DMS153 (cell line): ENCODE data around the gene DISC1.
A peak's percentile ranks its signal among the peaks of the same experiment; 100 is the strongest.
"Not testable (repeated sequence)": the region's sequence is repeated elsewhere in the genome, so short reads cannot be mapped to it uniquely, and the experiment has no call there.

Experiments used
- DNase-seq: peaks from one replicate; lab custom pipeline; 2025; lab: John Stamatoyannopoulos, UW

Gene DISC1

DNA sequence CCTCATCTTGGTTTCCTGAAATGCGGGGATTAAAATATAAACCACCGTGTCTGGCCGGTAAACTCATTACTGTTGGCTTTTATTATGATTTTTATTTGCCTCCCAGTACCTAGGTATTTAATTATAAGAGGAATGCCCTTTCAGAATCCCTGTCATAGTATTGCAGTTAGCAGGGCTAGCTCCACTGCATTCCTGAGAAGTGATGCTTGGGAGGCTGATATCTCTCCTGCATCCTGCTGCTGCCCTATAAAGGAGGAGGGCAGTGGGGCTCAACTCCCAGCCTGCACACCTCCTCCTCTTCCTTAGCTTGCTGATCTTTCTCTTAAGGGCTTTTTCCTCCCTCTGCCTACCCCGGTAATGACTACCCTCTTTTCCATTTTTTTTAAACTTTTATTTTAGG, 19.9 kb upstream of the DISC1 start:
- DNase-seq, result no peak

DNA sequence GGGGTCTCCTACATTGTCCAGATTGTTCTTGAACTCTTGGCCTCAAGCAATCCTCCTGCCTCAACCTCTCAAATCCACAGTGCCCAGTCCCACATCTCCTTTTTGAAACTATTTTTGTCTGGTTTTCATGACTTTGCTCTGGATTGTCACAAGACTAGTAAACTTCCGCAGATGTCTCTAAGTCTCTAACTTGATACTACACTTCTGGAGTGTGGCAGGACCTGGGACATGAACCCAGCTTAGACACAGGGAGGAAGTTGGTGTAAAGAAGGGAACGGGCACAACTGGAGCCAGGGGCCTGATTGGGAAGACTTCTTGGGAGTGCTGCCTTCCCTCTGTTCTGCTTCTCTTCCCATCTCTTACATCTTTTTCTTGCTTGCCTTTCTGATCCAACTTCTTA, 16.2 kb upstream of the DISC1 start:
- no peak for DNase-seq

DNA sequence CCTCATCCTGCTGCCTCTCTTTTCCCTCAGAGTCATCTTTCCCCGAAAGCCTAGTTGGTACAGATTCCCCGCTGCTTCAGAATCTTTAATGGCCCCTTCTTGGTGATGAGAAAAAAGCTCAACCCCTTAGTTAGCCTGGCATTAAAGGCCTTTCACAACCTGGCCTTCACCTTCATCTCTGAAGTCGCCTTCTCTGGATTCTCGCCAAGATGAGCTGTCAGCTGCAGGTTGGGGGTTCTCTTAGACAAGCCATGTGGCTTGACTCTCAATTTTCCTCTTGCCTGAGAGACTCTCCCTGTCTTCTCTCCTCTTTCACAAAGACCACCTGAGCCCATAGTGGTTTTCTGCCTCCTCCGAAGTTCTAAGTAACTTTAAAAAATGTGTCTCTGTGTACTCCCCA, 15.5 kb upstream of the DISC1 start:
- DNase-seq, result no peak

DNA sequence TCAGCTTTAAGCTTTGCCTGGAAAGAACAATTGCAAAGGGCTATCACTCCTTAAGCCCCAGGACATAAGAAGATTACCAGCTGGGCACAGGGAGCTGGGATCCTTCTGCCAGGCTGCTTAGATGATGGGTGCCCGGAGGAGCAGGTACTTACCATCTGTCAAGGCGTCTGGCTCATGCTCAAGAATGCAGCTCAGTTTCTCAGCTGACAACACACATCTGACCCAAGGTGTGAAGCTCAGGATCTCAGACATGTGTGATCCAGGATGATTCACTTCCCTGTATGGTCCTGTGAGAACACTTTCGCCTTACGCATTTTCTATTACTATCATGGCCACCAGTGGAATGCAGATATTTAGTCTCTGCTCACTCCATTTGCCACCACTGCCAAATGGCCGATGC, 14.7 kb upstream of the DISC1 start:
- DNase-seq, result no peak

DNA sequence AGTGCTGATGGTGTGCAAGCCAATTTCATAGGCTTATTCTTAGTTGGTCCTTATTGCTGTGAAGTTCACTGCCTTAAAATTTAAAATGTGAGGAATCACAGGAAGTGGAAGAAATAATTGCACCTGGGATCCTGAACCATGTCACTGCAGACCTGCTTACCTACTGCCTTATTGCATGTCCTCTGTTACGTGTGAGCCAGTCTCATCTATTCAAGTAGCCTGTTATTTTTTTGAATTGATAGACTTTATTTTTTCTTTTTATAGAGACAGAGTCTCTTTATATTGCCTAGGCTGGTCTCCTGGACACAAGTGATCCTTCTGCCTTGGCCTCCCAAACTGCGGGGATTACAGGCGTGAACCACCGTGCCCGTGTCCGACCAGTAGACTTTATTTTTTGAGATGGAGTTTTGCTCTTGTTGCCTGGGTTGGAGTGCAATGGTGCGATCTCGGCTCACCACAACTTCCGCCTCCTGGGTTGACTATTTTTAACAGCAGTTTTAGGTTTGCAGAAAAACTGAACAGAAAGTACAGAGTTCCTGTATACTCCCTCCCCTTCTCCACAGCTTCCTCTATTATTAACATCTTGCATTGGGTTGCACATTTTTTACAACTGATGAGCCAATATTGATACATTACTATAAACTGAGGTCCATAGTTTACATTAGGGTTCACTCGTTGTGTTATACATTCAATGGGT, 14.0 kb upstream of the DISC1 start:
- no peak for DNase-seq

DNA sequence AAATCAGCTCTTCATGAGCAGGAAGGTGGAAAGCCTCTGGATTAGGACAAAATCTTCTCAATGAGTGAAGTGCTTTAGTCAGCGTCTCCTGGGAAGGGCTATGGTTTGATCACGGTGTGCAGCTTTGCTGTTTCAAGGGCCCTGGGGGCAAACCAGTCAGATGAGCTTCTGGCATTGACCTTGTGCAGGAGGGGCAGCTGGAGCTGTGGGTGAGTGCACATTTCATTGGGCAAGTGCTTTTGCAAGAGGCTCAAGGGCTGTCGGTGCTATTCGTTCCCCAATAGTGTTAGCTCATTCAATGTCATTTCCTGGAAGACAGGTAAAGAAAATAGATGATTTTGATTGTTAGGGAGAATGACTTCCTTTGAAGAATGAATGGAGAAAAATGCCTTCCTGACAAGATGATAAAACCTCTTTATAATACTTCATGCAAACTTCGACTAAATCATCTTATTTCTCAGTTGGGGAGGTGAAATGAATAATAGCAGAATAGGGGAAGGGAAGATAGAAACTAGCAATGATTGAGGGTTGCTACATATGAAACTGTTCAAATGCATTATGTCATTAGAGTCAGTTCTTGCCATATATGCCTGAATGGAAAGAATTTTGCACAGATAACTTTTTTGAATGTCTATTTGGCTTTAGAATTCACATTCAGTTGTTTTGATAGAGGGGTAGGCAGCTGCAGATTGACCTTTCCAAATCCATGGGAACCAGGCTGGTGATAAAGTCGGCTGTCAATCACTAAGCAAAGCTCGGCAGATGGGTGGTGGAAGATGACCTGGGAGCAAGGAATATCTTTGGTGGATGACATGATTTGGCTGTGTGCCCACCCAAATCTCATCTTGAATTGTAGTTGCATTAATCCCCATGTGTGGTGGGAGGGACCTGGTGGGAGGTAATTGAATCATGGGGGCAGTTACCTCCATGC, 12.9 kb upstream of the DISC1 start:
- DNase-seq, result no peak

DNA sequence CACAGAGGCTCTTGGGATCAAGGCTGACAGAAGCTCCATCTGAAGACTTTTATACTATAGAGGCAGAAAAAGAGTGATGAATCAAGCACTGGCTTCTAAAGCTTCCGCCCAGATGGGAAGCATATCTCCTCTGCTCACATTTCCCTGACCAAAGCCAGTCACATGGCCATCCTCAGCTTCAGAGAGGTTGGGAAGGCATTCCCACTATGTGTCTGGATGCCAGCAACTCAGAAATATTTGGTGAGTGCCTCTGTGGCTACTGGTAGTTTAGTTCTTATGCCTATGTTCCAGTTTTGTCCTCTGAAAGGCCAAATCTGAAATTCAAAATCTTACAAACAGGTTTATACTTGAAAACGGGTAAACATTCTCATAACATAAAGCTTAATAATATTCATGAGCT, 9.9 kb upstream of the DISC1 start:
- no peak for DNase-seq

DNA sequence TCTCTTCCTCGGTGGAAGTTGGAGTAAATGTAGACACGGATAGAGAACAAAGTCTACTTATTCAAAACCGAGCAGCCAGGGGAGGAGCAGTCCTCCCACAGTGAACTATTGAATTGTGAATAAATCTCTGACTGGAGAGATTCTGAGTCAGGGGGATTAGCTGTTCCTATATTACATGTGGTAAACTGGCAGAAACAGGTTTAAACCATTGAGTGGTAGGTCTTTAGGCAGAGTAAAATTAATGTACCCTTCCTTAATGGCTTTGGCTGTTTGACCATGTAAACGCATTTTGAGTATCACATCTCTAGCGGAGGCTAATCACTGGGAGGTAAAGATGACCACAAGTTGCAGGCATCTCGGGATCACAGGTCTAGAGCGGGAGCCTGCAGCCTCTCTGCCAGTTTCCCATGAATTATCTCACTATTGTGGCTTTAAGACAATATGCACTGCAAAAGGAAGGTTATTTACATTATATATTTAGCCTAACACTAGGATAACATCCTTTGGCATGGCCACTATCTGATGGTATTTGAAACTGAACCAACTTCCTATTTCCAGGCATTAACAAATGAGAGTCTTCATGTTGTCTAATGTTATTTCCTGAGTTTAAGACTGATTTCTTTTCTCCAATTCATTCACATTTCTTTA, 7.9 kb upstream of the DISC1 start:
- no peak for DNase-seq

DNA sequence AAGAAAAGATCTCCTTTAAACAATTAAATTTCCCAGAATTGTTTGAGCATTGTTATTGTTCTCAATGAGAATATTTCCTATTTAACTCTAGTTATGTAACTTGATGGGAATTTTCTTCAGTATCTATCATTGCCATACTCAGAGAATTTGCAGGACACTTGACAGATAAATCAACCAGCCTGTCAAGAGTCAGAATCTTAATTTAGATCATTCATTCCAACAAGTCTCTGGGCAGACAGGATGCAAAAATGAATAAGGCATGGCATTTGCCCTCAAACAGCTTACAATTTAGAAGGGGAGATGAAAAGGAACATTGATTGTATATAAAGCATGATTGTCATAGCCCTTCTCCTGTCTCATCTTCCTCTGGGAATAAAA, 7.3 kb upstream of the DISC1 start:
- DNase-seq, result no peak

DNA sequence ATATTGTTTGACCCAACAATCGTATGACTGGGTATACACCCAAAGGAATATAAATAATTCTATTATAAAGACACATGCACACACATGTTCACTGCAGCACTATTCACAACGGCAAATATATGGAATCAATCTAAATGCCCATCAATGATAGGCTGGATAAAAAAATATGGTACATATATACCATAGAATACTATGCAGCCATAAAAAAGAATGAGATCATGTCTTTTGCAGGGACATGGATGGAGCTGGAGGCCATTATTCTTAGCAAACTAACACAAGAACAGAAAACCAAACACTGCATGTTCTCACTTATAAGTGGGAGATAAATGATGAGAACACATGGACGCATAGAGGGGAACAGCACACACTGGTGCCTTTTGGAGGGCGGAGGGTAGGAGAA, 1.5 kb upstream of the DISC1 start:
- not testable (repeated sequence) for DNase-seq

DNA sequence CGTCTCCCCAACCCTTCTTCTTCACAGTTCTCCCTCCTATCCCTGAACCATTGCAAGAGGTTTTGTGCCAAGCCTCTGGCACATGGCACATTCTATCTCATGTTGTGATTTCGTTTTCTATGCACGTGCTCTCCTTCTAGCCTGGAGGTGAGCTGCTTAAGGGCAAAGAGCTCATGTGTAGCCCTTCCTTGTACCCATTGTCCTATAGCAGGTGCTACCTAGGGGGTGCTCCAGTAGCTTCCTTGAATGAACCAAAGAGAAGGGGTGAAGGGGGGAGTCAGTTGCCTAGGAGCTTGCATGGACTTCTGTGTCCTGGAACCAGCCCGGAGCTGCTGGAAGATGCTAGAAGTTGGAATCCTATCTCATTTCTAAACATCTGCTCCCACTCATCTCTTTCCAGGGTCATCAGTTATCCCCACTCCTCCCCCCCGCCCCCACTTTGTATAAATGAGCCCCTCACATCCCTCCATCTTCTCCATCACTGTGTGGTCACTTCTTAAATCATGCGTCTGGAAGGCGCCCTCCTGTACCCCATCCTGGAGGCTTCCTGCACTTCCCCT, 535 bp upstream of the DISC1 start:
- no peak for DNase-seq

DNA sequence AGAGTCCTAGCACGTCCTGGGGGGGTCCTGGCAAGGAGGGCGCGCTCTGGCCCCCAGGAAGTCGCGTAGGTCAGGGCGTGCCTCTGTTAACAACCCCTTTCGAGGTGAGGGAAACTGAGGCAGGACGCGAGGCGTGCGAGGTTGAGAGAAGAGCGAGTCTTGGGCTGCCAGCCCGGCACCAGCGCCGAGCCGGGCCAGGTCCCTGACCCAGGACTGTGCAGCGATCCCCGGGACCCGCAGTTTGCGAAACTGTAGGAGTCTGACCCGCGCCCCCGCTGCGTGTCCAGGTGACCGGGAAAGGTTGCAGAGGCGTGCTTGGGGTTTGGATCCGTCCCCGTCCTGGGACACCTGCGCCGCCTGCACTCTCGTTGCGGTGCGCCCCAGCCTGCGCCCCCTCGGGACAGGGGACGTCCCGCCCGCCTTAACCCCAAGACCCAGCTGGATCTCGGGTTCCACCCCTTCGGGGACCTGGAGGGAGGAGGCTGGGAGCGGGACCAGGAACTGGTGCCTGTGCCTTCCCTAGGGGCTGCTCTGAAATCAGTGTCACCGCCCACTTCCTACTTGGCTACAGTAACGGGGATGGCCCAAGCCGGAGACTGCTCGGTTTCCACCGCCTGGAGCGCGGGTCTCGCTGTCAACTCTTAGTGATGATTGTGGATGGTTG, 493 bp downstream of the DISC1 start:
- peak; percentile 48 for DNase-seq

DNA sequence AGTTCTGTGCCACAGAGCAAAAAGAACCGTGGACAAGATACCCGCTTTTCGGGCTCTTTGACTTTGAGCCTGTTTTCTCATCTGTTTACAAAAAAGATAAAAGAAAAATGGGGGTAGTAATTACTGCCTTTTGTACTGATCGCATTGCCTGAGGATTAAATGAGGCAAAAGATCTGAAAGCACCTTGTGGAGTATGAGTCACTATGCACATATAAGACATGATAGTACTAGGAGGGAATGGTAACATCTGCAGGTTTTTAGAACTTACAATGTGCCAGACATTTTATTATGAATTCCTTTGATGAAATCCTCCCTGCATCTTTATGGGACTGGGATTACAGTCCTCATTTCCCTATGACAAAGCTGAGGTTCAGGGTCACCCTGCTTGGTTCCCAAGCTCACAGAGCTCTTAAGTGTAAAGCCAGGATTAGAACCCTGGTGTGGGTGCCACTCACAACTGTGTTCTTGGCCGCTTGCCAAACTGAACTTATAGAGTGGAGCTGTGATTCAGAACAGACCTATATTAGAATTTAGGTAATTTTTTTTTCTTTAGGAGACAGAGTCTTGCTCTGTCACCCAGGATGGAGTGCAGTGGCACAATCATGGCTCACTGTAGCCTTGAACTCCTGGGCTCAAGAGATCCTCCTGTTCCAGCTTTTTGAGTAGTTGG, 1.8 kb downstream of the DISC1 start:
- no peak for DNase-seq

DNA sequence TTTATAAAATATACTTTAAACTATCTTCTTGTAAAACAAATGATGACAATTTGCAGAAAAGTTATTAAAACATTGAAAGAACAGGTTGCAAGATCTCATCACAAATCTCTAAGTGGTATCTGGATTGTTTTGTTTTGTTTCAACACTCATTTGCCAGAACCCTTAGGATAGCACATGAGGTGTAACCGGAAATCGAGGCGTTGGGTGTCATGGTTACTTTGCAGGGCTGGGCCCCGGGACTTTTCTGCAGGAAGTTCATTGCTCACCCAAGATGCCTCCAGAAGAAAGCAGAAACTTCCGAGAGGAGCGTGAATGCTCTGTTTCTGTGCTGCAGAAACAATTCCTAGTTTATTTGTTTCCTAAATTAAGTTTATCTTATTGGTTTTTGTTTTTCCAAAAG, 2.5 kb downstream of the DISC1 start:
- DNase-seq, result no peak

DNA sequence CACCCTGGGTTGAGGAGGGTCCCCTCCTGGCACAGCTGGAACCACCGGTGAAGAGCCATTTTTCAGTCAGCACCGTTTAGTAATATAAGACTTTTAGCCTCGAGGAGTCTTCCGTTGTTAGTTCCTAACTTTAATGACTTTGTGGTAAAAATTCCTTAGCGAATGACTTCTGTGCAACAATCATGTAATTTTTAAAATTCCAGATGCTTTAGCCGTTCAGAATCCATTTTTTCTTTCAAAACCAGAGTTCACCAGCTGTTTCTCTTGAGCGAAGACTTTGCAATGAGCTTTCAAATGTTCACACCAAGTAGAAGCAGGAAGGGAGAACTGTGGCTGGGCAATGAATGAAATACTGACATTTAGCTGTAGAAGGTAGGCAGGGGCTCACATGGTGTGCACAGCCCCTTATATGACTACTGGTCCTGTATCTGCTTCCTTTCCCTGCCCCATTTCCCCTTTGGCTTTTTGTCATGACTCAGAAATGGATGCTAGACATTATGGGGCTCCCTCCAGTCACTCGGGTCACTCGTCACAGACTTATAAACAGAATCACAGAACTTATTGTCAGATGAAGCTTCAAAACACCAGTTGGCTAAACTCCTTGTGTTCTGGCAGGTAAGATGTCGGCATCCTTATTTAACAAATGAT, 4.1 kb downstream of the DISC1 start:
- DNase-seq, result no peak

DNA sequence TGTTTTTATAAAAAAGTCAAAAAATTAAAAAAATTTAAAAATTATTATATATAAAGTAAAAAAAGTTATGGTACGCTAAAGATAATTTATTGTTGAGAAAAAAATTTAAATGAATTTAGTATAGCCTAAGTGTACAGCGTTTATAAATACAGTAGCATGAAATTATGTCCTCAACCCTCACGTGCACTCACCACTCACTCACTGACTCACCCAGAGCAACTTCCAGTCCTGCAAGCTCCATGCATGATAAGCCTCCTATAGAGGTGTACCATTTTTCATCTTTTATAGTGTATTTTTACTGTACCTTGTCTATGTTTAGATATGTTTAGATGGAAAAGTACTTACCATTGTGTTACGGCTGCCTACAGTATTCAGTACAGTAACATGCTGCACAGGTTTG, 5.1 kb downstream of the DISC1 start:
- DNase-seq, result no peak

DNA sequence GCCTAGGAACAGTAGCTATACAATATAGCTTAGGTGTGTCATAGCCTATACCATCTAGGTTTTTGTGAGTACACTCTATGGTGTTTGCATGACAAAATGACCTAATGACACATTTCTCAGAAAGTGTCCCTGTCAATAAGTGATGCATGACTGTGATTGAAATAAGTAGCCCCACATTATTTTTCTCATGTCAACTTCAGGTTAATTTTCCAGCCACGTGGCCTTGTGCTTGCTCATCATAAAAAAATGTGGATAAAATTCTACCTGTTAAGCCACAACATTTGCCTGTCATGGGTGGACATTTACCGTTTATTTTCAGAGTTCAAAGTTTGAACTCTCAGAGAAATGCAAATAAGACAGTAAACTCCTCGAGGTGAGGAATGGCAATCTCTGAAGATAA, 5.5 kb downstream of the DISC1 start:
- no peak for DNase-seq

DNA sequence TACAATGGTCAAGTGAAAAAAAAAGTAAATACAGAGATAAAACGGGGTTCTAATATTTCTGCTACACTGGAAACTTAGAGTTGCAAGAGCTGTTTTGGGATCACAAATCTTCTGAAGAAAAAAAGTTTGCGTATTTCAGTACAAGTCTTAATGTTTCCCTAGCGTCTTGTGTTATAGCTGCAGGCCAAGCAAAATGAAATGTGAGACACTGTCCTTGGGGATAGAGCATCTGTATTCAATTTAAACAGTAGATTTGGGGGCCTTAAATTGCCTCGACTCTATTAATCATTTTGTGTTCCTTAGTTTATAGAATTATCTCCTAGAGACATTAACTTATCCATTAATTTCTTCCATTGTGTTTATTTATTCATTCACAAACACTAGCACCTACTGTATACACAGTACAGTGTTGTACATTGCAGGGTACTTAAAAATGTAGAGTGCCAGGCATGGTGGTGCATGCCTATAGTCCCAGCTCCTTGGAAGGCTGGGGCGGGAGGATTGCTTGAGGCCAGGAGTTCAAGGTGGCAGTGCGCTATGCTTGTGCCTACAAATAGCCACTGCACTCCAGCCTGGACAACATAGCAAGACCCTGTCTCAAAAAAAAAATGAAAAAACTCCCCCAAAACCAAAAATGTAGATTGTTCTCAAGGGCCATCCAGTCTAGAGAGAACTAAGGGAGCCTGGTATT, 7.9 kb downstream of the DISC1 start:
- no peak for DNase-seq

DNA sequence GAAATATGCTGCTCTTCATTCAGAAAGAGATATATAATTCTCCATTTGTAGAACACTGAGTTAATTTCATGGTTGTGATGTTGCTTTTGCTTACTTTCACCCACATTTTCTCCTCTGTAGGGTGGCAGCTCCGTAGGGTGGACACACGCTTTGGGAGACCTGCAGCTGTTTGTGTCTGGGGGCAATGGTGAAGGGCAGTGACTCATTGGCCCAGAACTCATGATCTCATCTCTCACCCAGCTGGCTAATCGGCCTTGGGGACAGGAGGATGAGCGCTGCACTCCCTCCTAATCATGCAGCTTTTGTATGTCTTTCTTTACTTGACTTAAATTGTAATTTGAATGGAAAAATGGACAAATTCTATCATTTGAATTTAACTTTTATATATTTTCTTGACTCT, 9.6 kb downstream of the DISC1 start:
- DNase-seq, result no peak

DNA sequence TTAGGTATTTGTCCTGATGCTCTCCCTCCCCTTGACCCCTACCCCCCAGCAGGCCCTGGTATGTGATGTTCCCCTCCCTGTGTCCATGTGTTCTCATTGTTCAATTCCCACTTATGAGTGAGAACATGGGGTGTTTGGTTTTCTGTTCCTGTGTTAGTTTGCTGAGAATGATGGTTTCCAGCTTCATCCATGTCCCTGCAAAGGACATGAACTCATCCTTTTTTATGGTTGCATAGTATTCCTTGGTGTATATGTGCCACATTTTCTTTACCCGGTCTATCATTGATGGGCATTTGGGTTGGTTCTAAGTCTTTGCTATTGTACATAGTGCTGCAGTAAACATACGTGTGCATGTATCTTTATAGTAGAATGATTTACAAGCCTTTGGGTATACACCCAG, 10.3 kb downstream of the DISC1 start:
- DNase-seq, result not testable (repeated sequence)

DNA sequence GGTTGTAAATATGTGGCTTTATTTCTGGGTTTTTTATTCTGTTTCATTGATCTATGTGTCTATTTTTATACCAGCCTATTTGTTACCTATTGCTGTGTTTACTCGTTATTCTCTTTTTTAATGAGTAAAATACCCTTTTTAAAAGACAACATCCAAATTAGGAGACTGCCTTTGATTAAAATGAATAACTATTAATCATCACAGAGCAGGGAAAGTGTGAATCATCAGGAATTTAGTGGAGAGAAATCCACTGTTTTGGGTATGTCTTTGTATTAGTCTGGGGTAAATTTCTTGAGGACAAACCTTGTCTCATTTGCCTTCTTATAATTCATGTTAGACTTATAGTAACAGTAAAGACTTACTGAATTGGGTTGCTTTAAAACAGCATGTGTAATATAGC, 12.1 kb downstream of the DISC1 start:
- no peak for DNase-seq
